NCI-H82 (cell line): ENCODE measurements around the gene WDR1.

Experiments
- DNase-seq: peaks from one replicate; lab custom pipeline; 2025; lab: John Stamatoyannopoulos, UW

WDR1 gene

DNA sequence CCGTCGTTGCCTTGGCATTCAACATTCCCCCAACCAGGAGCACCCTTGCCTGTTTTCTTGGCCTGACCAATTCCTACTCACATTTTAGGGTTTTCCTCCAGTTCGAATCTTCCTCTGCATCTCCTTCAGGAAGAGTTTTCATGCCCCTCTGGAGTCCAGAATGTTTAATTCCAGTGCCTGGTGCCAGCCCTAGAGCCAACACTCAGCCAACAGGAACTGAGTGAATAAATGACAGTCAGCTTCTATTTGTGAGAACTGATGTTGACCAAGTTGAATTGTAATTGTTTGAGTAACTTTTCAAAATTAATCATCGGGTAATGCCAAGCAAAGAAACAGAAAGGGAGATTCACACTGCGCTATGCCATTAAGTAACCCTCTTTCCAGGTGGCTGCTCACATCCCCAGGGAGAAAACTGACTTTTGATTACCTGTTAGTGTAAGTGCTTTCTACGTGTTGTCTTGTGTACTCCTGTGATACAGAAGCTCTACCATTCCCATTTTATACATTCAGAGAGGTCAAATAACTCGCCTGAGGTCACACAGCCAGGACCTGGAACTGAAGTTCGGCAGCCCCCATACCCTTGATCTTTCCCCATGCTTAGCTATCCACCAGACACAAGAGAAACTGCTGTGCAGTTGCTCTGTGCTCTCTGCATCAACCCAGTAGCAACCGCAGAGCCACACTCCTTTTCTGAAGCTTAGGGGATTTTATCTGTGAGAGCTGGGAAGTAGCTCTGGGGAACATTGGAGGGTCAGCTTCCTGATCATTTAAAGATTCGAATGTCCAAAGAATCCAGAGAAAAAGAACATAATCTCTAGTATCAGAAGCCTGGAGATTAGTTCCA, 76.3 kb downstream of the WDR1 start:
- DNase-seq: no peak

DNA sequence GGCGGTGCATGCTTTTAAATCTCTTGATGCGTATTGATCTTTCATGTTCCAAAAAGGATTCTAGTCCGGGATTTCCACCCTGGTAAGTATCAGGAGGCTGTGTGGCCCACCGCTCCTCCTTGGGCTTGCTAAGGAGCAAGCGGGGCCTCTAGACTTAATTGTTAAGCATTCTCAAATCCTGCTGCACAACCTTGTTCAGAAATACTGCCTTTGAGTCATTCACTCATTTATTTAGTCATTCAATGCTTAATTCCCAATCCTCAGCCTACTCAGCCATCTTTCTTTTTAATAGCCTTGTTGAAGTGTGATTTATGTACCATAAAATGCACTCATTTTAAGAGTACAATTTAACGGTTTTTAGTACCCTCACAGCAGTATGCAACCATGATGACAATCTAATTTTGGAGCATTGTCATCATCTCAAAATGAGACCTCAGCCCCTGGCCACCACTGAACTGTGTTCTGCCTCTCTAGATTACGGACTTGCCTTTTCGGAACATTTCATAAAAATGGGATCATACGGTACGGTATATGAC, 79.7 kb downstream of the WDR1 start:
- DNase-seq: no peak

DNA sequence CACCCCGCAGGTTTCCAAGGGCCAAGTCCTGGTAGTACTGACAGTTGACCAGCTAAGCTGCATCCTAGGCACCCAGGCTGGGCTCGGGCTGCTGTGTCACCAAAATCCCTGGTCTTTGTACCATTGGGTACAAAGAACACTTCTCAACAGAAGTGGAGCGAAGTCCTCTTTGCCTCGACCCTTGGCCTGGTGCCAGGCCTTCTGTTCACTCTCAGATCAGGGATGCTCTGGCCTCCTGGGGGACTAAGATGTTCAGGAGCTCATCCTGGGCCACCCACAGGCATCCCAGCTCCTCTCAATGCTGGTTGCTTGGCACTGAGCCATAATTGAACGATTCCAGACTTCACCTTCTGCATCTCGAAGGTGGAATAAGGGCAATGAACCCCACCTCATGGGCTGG, 81.5 kb downstream of the WDR1 start:
- peak; percentile 86 for DNase-seq

DNA sequence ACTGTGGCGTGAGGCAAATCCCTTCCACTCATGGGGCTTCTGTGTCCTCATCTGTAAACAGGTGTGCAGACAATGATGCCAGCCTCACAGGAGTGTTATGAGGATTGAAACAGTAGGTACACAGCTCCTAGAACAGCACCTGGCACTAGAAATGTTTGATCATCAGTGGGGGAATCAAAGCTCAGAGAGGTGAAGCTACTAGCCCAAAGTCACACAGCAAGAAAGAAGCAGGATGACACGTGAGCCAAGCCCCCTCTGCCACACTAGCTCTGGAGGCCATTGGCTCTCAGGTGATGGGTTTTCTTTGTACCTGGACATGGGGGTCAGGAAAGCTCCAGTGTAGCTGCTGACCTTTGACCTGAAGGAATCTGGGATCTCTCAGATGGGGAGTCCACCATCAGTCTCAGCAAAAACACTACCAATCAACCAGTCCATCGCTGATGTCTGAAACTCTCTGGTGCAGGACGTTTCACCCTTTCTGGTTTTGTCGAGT, 81.9 kb downstream of the WDR1 start:
- DNase-seq: no peak

DNA sequence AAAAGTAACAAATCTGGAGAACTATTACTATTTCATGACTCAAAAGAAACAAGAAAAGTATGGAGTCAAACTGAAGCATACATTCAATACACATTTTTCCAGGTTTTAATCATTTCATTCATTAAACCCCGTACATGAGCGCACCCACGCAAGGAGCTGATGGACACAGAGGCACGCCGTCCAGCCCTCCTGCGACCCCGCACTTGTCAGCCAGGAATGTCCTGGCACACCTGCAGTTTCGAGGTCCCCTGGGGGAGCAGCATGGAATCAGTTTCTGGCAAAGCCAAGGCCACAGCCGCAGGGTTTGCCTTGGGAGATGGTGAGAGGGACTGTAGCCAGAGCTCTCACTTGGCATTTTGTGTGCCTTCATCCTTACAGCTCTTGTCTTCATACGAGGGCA, 82.5 kb downstream of the WDR1 start:
- peak; percentile 11 for DNase-seq

DNA sequence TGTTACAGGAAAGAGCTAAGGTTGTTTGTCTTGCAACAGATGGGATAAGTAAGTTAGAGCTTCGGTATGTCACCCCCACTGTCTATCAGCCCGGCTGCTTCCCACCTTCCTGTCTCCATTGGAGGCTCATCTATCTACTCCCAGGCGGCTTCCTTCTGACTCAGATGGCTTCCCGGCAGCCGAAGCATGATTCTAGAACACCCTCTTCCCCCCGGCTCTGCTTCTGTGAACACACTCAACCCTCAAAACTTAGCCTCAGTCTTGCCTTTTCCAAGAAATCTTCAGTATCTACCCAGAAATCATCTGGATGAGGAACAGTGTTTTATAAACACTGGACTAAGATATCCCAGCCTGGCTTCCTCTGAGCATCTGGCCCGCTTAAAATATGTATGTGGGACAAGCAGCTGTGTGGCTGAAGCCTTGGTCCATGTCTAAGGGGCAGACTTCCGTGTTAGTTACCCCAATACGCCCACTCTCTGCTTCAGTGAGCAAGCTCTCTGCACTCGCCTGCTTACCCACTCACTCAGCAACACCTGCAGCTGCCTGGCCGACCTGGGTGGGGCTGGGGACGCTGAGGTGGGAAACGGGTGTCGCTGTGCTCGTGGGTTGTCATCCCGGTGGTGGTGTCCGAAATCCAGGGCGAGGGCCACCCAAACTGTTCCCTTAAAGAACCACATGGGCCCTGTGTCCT, 83.3 kb downstream of the WDR1 start:
- DNase-seq: peak; percentile 83

DNA sequence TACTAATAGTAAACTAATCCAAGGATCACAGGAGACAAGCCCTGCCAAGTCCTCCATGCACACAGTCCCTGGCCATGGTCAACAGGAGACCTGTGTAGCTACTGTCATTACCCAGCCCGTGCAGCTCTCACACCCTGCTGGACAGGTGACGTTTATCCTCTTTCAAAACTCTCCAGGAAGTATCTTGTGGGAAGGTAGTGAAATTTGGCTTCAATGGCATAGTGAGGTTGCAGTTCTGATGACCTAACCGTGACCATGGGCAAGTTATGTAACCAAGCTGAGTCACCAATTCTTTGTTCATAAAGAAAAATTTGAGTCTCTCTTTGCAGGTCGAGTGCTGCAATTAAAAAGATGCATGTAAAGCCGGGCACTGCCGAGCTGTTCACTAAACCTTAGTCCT, 84.0 kb downstream of the WDR1 start:
- DNase-seq: no peak

DNA sequence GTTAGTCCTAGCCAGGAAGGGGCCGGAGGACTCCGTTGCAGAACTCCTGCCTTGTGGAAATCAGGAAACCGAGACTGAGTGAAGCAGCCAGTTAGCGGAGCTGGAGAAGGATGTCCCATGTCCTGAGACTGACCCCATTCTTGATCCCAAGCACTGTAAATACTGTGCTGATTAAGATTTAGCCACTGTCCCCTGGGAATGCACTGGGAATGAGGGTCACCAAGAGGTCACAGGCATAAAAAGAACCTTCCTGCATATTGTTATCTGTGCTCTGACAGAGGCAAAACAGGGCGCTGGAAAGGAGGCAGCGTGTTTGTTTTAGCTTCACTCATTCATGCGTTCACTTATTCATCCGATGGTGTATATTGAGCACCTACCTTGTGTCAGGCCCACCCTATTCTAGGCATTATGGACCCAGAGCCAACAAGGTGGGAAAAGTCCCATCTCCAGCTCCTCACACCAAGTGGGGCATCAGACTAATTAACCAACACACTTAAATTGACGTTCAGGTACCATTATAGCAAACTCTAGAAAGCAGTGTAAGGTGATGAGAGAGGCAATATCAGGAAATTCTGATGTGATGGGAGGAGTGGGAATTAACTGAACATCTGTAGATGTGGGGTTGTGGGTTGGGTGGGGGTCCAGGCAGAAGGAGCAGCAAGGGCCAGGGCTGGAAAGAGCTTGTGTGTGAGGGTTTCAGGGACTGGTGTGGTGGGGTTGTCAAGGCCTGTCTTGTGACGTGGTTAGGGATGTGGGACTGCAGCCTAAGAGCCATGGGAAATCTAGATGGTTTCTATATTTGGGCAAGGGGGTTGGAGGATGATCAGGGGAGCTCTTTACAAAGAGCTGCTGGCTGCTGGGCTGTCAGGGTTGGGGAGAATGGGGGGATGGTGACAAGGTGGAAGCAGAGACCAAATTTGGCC, 84.7 kb downstream of the WDR1 start:
- DNase-seq: peak; percentile 61

DNA sequence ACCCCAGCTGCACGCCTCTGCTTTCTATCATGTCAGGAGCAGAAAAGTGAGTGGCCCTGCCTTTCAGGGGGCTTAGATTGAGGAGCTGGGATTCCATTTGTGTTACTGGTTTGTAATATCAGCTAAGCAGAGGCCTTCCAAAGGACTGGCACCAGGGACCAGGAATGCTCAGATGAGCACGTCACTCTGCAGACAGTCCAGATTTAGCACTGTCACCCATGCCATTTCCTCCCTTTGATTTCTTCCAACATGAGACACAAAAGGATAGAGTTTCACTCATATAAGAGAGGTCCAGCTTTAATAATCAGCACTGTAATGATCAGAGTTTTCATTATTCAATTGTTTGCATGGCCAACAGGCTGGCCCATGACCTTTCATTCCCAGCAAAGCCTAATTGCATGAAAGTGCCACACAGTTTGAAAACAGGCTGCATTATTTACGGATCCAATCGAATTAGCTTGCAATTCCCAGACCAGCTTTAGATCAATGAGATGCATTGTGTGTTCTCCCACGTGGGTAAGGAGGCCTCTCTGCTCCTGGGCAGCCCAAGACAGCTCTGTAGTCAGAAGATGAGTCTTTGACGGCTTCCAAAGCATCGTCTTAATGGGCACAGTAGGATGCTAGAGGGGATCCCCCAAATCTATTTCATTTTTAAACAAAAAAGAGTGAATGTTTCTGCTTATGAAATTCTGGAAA, 85.5 kb downstream of the WDR1 start:
- peak; percentile 15 for DNase-seq

DNA sequence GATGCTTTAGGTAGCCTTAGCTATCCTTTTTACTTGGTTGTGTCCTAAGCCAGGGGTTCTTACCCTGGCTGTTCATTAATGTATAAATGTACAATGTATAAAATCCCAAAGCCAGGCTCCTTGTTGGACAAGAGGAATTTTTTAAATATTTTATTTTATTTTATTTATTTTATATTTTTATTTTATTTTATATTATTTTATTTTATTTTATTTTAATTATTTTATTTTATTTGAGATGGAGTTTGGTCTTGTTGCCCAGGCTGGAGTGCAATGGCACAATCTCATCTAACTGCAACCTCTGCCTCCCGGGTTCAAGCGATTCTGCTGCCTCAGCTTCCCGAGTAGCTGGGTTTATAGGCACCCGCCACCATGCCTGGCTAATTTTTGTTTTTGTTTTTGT, 87.2 kb downstream of the WDR1 start:
- no peak for DNase-seq

DNA sequence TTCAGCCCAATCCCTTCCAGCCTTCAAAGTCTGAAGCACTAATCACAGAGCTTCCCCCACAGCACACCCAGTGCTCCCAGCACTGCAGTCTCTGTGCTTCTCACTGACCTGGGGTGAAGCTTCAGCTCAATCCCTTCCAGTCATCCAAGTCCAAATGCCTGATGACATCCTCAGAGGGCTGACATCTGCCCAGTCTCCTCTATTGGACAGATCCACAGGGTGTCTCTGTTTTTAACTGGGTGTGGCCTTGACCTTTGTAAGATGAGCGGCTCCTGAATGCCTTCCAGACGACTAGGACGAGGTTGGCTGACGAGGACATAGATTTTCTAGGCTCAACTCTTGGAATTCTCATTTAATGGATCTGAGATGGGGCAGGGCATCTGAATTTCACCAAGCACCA, 87.7 kb downstream of the WDR1 start:
- peak; percentile 3 for DNase-seq

DNA sequence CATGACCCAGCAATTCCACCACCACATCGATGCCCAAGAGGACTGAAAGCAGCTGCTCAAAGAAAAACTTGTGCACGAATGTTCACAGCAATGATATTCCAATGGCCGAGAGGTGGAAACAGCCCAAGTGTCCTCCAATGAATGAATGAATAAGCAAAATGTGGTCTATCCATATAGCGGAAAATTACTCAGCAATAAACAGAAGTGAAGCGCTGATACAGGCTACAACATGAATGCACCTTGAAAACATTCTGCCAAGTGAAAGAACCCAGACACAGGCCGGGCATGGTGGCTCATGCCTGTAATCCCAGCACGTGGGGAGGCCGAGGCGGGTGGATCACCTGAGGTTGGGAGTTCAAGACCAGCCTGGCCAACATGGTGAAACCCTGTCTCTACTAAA, 90.1 kb downstream of the WDR1 start:
- DNase-seq: no peak

DNA sequence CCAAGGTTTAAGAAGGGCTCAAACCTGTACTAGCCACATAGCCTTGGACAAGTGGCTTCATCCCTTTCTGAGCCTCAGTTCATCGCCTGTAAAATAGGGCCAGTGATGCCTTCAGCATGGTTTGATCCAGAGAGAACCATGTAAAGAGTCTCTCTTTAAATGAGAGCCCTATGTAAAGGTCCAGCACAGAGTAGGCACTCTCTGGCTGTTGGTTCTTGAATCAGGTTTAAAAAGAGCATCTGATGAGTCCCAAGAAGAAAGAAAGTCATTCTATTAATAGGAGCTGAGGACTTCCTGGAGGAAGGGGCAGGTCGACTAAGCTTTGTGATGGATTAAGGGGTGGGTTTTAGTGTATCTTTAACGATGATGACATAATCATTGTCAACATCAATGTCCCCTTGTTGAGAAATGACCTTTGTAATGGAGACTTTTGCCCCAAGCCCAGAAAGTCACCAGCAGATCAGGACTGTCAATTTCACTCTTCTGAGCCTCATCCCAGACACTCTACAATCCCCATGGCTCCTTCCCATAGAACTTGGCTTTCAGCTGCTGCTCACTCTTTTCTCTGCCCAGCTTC, 91.3 kb downstream of the WDR1 start:
- no peak for DNase-seq
